ENCODE results near the gene TCFL5.

TCFL5 gene

DNA sequence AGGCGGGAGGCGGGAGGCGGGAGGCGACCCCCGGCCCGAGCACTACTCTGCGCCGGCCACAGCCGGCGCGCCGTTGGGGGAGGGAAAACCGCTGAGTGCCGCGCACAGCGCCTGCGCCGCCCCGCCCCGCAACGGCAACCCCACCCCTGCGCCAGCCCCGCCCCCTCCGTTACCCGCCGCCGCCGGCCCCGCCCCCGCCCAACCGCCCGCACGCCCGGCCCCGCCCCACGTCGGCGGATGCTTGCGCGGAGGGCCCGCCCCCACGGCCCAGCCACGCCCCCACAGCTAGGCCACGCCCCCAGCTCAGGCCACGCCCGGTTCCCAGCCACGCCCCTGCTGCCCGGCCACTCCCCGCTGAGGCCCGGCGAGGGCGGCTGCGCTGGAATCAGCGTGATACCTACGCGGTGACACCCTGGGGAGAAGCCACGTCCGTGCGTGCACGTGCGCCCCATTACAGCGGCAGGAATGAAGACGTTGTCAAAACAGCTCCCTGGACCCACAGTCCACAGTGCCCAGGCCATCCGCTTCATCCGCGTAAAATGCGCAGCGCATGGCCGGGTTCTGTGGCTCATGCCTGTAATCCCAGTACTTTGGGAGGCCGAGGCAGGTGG is at the start of gene TCFL5:
Gene TCFL5, minus strand, starts transcription at position 97 of the 611 bp plus-strand sequence. CDS start 152 bp downstream, outside the sequence.
- DNase-seq (ENCODE audit: low spot score) (peak; percentile 74), FAIRE-seq (no peak)

DNA sequence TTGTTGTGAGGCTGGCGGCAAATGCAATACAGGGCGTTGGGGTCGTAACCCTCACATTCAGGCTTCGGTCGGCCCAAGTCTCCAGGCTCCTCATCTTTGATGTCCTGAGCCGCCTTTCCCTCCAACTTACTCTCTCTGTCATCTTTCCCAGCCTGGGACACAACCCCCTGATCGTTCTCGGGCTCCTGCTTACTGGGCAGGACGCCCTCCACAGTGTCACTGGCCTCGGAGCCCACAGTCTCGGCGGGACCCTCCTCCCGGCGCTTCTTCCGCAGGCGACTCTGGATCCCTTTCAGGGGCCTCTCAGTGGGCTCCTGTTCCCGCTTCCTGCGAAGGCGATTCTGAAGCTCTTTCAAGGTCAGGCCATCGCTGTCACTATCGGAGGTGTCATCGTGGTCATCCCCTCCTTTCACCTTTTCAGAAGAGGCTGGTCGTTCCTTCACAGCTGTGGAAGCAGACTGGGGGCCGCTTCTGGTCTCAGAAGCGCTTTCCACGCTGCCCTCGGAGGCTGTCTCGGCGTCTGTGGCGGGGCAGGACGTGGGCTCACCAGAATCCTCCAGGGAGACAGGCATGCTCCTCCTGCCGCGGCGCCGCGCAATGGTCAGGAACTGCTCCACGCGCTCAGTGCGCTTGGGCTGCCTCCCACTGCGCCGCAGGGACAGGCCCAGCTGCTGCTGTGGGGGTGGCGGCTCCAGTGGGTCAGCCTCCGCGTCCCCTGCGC is 49.3 kb upstream of the TCFL5 start:
- FAIRE-seq (no peak), DNase-seq (ENCODE audit: low spot score) (no peak)

DNA sequence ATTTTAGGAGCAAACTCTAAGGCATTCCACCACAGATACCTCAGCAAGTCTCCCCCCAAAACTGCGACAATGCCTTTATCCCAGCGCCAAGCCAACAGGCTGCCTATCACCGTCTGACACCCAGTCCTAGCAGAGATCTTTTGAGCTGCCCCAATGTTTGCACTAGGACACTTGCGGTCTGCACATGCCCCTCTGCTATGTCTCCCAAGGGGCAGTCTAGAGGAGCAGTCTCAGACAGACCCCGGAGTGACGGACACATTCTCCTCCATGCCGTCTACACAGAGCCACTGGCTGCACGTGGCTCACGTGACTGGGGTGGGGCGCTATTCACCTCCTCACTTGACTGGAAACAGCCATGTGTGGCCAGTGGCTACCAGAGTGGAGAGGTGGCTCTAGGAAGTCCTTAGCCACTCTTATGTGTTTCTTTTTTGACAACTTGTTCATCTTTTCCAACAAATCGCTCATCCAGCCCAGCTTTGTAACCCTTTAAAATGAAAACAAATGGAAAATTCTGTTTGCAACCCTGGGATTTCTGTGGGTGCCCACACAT is 48.7 kb upstream of the TCFL5 start:
- no peak for FAIRE-seq
- no peak for DNase-seq (ENCODE audit: low spot score)

DNA sequence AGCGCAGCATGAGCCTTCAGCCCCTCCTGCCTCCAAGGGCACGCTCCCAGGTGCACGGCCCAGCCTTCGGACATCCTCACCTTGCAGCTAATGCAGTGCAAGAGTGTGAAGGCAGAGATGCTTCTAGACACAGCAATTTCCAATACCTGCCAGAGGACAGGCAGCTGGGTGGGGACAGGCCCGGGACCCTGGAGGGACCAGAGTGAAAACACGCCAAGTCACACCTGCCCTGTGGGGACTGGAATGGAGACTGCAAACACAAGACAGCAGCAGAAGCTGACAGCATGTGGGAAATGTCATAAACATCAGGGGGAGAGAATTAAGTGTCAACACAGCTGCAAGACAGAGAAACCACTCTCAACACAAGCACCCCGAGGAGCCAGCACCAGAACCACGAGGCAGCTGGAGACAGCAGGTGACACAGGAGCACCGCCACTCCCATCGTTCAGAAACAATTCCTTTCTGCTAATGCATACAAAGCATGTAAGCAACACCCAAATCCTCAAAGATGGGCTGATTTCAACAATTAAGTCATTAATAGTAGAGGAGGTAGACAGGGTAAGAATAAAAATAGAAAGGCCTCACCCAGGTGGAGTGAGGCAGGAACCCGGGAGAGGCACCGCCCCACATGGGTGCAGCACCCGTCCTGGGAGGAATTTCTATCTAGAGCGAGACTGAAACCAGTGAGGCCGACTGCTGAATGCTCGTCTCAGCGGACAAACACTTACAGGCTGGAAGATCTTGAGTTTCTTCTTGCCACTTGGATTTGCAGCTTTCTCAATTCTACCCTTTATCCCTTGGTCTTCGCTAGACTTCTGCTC is 47.6 kb upstream of the TCFL5 start:
- DNase-seq (ENCODE audit: low spot score) (no peak), FAIRE-seq (no peak)

DNA sequence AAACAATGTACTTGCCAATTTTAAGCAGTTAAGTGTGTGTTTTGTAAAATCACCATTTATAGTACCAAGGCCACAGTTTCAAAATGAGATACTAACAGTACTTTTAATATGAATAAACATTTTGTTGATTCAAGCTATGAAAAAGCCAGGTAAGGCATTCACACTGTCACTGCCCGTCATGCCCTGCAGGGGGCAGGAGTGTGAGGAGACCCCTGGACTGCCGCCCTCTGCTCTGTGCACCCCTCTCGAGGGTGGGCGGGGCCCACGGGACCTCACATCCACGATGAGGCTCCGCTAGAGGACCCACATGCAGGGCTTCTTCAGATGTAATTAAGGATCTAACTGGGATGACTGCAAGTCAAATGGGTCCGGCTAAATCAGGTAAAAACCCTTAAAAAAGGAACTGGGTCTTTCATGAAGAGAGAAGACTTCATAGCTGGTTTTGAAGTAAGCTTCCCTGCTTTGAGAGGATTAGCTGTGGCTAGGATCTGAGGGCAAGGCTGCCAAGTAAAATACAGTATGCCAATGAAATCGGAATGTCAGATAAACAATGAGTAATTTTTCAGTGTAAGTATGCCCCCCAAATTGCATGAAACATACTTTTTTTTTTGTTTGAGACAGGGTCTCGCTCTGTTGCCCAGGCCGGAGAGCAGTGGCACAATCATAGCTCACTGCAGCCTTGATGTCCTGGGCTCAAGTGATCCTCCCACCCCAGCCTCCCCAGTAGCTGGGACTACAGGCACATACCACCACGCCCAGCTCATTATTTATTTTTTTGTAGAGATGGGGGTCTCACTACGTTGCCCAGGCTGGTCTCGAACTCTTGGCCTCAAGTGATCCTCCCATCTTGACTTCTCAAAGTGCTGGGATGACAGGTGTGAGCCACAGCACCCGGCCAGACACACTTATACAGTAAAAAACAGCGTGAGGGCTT is 46.0 kb upstream of the TCFL5 start:
- DNase-seq (ENCODE audit: low spot score) = no peak
- no peak for FAIRE-seq

DNA sequence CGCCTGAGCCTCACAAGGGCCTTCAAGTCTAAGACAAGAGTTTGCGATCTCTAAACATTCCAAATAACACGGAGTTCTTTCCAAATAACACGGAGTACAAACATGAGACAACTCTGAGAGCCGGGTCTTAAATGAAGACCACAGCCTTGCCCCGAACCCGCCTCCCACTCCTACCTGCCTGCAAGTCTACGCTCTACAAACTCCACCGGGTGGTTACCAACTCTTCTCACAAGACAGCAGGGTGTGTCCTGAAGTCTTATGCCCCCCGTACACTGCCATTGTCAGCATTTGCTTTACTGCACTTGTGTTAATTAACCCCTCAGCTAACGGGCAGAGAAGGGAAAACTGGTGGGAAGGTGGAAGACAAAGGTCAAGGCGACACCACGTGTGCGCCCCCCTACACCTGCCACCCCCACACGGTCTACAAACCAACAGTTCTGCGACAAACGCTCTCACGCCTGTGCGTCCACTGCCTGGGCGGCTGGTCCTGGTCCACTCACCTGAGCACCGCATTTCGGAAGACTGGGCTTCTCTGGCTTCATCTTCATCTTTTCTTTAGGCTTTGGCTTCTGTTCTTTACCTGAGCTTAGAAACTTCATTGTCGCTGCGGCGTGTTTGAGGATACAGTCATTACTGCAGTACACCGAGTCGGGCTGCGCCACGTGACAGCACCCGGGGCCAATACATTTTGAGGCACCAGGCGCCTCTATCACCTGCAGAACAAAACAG is 45.2 kb upstream of the TCFL5 start:
- no peak for DNase-seq (ENCODE audit: low spot score)
- FAIRE-seq = no peak

DNA sequence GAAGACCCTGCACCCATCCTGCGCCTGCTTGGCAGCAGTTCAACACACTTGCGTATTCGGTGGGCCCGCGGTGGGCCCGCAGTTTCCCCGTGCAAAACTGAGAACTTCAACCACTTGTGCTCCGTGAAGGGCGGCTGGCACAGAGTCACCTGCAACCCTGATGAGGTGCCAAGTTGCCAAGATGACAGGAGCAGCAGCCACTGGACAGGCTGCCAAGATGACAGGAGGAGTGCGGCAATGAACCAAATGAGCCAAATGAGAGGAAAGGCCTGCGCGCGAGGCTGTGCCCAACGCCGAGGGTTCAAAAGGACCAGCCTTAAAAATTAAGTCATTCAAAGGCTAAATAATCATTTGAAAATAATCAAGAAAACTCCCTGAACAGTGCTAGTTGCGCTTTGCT is 44.6 kb upstream of the TCFL5 start:
- DNase-seq (ENCODE audit: low spot score) = no peak
- no peak for FAIRE-seq

DNA sequence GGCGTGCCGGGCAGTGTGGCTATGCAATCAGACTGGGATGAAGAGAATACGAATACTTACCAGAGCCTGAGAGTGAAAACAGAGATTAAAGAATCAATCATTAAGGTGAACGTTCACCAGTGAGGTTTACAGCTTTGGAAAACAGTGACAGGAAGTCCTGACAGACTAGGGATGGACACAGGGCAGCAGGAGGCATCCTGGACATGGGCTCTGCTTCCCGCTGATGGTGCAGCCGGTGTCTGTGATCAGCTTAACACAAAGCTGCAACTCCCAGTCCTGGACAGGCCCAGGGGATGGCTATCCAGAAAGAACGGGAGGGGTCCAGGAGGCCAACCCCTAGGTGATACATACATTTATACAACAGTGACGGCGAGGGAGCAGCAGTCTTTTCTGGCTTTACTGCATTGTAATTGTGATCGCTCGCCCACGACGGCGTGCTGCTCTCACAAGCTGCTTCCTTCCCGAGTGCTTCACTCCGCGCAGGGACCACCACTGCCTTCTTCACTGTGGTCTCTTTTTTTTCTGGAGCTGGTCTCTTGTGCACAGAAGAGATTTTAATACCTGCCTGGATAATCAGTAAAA is 44.0 kb upstream of the TCFL5 start:
- FAIRE-seq = no peak

DNA sequence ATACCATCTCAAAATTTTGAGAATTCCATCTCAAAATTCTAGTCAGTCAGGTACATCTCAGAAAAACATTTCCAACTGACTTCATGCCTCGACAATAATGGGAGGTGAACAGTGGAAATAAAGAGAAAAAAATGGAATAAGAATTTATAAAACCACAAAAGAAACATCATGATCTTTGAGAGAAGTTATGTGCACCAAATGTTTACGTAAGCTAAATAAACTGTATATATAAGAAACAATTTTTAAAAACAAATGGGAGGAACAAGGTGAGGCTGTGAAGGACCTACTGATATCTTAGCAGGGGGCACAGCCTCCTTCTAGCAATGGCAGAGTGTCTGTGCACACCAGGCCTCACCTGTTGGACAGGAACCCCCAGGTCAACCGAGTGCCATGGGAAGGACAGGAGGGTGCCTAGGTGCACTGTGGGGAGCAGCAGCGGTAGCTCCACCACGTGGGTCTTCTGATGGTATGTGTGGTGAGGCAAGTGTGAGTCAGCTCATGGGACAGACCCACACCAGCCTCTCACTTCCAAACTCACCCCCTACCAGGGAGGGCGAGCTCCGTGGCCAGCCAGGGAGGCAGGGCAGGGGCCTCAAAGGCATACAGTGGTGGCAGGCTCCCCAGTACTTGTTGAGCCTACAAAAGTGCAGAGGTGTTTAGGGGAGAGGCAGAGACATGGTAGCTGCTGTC is 41.4 kb upstream of the TCFL5 start:
- FAIRE-seq (no peak), DNase-seq (ENCODE audit: low spot score) (peak; percentile 33)

More for the DNA sequence above, 44.0 kb upstream of the TCFL5 start:
- DNase-seq (ENCODE audit: low spot score) = no peak

DNA sequence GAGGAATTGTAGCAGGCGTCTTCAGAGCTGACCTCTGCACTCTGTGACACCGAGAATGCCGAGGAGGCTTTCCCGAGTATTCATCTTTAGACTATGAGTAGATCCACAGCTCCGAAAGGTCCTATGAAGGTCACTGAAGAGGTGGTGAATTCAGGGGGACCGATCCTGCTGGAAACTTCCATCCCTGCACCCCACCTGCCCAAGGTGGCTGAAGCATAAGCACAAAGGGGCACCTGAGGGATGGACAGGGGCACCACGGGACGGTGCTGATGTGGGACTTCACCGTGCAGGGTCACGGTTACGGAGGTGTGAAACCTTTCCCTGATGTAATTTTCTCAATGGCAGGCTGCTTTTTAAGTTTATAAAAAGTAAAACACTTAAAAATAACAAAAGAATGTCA is 40.3 kb upstream of the TCFL5 start:
- DNase-seq (ENCODE audit: low spot score) (no peak), FAIRE-seq (no peak)

DNA sequence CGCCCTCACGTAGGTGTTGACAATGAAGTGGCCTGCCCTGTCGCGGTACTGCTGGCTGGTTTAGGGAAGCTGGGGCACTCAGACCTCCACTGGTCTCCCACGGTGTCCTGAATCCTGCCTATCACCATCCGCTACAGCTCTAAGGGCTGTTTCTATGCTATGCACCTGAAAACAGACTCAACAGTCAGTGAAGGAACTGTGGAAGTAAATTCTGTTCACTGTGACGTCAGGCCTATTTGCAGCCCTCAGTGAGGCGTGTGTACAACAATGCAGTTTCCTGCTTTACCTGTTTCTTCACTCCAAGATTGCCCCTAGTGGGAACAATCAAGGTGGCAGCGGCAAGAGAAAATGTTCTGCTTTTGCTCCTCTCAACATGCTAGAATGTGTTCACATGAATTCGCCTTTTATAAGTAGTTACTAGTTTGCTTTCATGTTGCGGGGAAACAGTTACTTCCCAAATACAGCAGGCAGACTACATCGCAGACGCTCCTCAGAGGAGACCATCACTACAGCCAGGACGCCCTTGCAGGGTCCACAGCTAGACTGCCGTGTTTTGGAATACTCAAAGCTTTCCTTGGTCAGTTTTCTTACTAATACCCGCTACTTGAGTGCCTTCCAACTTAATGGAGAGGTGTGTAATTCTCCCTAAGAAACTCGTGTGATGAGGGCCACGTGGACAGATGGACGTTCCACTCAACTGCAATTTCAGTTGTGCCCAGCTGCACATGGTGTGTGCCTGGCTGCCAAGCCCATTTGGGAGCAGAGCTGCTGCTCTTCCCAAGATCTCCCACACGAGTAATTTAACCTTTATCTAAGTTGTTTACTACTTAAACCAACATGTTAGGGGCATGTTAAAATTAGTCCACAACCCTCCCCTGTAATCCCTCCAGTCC is 39.3 kb upstream of the TCFL5 start:
- no peak for FAIRE-seq
- DNase-seq (ENCODE audit: low spot score) = no peak

DNA sequence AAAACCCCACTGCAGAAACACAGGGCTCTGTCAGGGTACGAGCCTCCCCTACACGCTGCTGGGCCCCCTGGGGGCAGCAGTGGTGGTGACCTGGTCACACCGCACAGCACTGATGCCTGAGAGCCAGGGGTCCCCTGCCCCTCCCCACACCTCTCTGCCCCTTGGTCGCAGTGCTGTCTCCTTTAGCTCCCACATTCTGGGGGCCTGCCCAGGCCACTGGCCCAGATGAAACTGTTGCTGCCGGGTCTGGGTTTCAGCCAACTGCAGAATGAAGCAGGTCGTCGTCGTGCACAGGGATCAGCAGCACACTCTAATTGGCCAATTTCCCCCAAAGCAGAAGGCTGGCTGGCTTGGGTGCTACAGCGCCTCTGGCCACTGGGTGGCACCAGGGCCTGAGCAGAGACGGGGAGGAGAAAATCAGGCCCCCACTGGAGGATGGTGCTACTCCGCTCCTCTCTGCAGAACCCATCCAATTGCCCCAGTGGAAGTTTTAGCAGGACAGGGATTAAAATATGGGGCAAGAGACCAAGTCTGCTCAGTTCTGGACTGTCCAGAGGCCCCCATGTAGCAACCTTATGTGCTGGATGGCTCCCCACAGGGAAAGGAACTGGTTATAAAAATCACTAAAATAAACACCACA is 38.5 kb upstream of the TCFL5 start:
- DNase-seq (ENCODE audit: low spot score) = peak; percentile 50
- FAIRE-seq = no peak

DNA sequence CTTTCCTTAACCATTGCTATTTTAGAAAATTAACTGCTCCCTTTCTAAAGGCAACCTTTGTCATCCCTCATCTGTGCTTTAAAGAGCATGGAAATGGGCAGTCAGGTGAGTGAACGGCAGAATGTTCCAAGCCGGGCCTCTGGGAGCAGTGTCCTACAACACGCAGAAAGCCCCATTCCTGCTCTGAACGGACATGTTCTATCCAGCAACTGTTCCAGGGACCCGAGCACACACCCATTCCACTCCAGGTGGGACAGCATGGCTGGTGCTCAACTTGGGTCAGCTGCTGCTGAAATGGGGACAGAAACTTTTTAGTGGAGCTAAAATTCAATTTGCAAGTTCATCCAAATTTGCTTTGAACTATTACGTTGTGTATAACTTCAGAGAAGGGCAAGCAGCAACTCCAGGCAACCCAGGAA is 38.0 kb upstream of the TCFL5 start:
- FAIRE-seq (no peak), DNase-seq (ENCODE audit: low spot score) (no peak)

DNA sequence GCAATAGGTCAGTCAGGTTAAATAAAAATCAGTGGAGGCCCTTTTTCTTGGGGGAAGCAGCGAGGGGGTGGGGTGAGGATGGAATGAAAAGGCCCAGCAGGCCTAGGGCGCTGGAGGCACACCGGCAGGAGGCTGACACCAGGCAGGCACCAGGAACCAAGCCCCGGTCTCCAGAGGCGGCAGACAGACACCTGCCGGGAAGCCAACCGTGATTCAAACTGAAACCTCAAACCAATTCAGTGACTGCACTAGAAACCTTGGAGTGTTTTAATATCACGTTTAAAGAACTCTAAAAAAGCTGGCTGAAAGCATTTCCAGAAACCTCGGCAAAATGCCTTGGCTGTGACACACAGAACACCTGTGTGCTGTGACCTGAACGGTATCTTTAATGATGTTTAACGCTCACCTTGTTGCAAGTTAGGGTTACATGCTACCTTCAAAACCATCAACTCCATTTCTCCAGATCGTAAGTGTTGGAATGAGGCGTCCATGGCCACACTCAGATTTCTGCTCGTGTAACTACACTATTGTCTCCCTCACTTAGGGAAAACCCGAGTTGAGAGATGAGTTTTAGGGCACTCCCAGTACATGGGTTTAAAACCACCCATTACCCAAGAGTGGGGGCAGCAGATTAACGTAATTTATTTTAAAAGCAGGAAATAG is 37.5 kb upstream of the TCFL5 start:
- FAIRE-seq (no peak), DNase-seq (ENCODE audit: low spot score) (no peak)

DNA sequence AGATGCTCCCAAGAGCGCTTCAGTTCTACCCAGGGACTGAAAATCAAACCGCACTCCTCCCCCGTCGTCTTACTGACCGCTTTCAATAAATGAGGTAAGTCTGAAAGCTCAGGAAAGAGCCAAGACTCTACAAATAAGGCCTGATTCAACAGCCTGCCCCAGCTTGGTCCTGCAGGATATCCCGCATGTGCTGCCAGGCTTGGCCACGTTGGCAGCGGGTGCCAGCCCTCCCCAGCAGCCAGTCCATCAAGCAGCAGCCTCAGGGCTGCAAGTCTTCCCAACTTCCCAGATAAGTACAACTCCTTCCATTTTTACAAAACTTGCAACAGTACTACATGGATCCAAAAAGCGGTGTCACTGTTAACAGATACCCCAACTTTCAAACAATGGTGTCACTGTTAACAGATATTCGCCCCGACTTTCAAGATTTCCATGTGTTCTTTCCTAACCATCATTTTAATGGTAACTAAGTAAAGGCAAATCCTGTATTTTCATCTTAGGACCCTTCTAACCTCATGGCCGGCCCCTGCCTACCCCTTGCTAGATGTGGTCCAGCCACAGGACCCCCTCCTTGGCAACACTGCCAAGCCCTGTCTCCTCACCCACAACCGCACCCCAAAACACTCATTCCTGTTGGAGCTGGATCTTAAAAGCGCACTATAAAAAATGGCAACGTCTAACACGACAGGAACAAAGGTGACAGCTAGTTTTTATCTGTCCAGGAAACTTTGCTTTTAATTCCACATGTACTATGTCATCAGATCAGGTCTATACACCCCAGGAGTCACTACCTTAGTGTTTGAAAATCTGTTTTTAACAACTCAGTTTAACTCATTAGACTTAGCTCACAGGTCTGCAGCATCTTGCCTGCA is 36.7 kb upstream of the TCFL5 start:
- FAIRE-seq = no peak
- DNase-seq (ENCODE audit: low spot score) = no peak

DNA sequence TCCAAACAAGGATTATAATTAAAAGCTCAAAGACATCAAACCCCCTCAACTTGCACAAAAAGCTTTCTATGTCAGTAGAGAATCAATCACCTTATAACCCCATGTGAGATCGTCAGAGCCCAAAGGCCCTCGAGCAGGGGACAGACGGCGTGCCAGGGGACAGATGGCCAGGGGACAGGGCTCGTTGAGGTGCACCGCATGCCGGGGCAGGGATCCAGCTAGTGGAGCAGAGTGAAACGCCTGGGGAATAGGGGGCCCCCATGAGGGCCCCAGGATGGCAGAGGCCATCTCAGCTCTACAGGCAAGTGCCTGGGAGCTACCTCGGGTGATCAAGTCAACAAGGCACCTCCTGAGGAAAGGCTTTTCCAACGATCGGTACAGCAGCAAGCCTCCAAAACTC is 36.0 kb upstream of the TCFL5 start:
- DNase-seq (ENCODE audit: low spot score) (no peak), FAIRE-seq (no peak)
